HG03342 (cell line): ENCODE results near the gene LMAN2.

ENCODE experiments used
- ATAC-seq: cut with Tn5 transposase; IDR thresholded peaks from one replicate; pipeline ENCODE4 v1.9.1; 2021; ENCODE audit warnings: mild to moderate bottlenecking, moderate library complexity; ENCODE audit not compliant: unreplicated experiment

The LMAN2 gene, protein sequence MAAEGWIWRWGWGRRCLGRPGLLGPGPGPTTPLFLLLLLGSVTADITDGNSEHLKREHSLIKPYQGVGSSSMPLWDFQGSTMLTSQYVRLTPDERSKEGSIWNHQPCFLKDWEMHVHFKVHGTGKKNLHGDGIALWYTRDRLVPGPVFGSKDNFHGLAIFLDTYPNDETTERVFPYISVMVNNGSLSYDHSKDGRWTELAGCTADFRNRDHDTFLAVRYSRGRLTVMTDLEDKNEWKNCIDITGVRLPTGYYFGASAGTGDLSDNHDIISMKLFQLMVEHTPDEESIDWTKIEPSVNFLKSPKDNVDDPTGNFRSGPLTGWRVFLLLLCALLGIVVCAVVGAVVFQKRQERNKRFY

GRCh38 chr5:177351392-177352329, at the start of gene LMAN2:
Gene LMAN2, minus strand, starts transcription at chr5:177351668. Its CDS starts 21 bp downstream, at chr5:177351647.
- peak; percentile 93 for ATAC-seq

- ATAC-seq, result no peak
Measured at GRCh38 chr5:177399997-177400868, 48.8 kb upstream of the LMAN2 start, which contains the start of gene PFN3. Gene PFN3, minus strand, starts transcription at chr5:177400661. Its CDS starts 85 bp downstream, at chr5:177400576.

DNA sequence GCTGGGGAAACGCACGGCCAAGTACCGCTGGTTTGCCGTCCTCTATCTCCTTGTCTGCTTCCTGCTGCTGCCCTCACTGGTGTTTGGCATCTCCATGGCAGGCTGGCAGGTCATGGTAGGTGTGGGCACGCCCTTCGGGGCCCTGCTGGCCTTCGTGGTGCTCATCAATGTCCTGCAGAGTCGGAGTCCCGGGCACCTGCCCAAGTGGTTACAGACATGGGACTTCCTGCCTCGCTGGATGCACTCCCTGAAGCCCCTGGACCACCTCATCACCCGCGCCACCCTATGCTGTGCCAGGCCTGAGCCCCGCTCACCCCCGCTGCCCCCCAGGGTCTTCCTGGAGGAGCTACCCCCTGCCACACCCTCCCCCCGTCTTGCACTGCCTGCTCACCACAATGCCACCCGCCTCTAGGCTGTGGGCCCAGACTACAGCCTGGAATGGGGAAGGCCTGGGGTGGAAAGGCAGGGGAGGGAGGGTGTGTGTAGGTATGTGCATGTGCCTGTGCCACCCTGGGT, 46.5 kb upstream of the LMAN2 start:
- no peak for ATAC-seq

GRCh38 chr5:177396807-177397206, 45.3 kb upstream of the LMAN2 start:
- no peak for ATAC-seq

GRCh38 chr5:177396078-177396477, 44.6 kb upstream of the LMAN2 start:
- no peak for ATAC-seq

- ATAC-seq, result no peak
Measured at GRCh38 chr5:177393990-177394389, 42.5 kb upstream of the LMAN2 start.

DNA sequence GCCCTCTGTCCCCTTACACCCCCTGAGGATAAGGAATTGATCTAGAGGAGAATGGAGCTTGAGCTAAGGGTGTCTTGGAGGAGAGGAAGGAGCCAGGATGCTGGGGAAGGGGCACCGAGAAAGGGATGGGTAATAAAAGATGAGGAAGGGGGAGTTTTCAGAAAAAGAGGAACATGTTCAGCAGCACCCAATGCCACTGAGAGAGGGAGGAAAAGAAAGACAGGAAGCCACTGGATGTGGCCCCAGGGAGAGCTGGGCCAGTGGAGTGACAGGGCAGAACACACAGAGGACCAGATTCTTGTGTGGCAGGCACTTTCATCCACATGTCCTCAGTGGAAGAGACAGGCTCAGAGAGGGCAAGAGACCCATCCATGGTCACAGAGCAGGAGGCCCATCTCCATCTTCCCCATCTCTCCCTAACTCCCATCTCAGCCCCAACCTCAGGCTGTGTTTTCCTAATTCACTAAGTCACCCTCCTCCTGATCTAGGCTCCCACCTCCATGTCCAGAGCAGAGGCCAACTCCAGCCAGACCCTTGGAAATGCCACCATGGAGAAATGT, 41.8 kb upstream of the LMAN2 start:
- no peak for ATAC-seq

GRCh38 chr5:177392765-177393164, 41.3 kb upstream of the LMAN2 start:
- ATAC-seq, result no peak

DNA sequence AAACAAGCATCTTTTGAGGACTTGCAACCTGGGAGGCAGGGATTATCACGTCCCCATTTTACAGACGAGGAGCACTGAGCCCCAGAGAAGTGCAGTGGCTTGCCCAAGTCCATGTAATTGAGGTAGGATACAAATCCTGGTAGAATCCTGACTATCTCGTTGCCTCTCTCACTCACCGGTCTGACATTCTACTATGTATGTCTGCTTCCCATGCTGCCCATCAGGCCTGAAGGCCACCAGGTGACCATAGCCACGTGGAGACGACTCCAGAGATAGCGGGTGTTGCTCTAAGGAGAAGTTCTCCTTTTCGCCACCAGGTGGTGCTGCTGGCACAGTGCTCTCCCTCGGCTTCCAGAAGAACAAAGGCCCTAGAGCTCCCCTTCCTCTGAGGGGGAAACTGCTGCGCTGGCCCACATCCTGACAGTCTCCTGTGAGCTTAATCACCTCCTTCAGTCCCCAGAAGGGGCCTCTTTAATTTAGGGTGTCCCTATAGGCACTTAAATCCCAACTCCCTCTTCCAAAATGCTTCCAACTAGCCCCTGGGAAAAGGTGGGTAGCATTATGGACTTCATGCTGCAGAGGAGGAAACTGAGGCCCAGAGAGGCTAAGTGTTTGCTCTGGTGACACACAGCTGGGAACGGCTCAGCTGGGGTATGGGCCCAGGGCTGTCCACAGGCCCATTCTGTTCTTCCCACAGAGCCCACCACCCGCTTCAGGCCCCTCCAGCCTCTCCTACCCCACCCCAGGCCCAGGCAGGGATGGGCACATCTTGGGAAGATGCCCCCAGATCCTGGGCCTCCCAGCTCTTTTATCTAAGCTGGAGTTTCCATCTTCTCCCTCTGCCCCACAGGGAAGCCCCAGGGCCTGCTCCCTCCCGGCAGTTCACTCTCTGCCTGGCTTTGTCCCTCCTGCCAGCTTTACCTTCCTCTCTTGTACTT, 39.2 kb upstream of the LMAN2 start:
- ATAC-seq, result peak; percentile 58

DNA sequence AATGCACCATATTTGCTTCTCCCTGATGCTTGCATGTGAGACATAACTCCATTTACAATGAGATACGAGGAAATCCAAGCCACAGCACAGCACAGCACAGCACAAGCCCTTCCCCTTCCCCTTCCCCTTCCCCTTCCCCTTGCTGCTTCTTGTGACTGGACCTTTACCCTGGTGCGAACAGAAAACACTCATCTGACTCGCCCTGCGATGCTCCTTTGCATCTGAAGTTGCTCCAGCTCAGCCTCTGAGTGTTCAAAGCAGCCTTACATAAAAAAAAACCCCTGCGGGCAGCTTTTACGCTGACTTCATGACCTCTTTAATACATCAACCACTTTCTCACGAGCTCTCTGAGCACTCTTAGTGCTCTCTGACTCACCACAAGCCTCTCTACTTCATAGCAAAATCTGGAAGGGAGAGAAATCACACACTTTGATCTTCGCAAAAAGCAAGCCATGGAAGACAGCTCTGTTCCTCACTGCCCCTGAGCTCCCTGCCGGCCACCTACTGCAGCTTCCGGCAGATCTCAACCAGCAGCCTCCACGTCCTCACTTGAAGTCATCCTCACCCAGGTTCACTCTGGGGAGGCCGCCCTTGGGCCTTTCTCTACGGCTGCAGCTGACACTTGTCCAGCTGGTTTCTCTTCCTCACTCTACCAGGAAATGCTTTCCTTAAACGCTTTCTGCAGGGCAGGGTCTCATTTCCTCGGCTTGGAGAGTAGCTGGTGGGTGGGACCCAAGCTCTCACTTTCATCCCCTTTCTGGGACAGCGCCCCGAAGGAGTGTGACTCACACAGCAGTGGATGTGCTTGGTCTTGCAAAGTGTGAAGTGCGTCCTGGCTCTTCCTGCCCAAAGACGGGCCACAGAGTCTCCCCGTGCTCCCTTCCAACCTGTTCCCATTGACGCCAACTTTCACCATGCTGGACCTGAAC, 38.0 kb upstream of the LMAN2 start:
- ATAC-seq, result peak; percentile 41

DNA sequence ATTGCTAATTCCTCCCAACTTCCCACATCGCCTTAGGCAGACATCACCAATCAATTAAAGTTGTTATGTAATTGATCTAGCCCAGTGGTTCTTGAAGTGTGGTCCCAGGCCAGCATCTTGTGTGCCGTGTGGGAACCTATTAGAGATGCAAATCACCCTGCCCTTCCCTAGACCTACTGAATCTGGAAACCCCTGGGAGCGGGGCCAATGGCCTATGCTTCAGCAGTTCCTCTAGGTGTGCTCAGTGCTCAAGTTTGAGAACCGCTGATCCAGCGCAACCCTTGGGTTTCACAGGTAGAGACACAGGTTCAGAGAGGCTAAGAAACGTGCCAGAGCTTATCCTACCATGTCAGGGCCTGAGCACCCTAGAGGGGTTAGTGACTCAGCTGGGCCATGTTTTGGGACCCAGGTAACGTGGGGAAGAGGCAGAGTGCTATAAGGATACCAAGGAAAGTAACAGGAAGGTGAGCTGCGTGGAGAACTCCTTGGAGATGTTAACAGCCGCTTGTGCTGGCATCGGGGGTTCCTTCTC, 37.1 kb upstream of the LMAN2 start:
- ATAC-seq, result no peak

DNA sequence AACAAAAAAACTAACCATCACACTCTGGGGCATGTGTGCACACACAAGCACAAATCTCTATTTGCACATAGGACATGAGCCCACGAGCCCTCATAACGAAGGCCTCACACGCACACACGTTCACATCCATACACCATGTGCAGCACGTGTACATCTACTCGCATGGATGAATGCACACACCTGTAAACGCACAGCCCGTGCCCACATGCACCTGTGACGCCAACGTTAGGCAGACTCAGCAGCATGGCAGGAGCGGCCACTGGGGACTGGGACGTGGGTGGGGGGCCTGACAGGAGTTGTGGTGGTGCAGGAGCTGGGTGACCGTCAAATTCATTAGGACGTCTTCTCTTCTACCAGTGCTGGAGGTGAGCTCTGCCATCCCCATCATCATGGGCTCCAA, 35.9 kb upstream of the LMAN2 start:
- ATAC-seq, result no peak

GRCh38 chr5:177386542-177386941, 35.1 kb upstream of the LMAN2 start:
- no peak for ATAC-seq

- ATAC-seq, result no peak
Measured at GRCh38 chr5:177385720-177386119, 34.3 kb upstream of the LMAN2 start.

- no peak for ATAC-seq
Measured at GRCh38 chr5:177384134-177384533, 32.7 kb upstream of the LMAN2 start, which contains the start of gene SLC34A1. Gene SLC34A1, plus strand, starts transcription at chr5:177384434. Its CDS starts 1,308 bp downstream, at chr5:177385742.

- no peak for ATAC-seq
Measured at GRCh38 chr5:177383181-177383580, 31.7 kb upstream of the LMAN2 start.

- ATAC-seq, result no peak
Measured at GRCh38 chr5:177382423-177383029, 31.1 kb upstream of the LMAN2 start.
